ENCODE results near the gene PROC. TPM values are rescaled to one million over a fixed set of nuclear protein-coding genes. Genes with fewer than 3 reads are reported as not detected.
A peak's percentile ranks its signal among the peaks of the same experiment; 100 is the strongest.

Gene PROC
- total and polyA plus RNA-seq, 9 of the 15 experiments (the other 6 are each of a cell fraction or from before 2014, with no cell fraction given): not detected

DNA sequence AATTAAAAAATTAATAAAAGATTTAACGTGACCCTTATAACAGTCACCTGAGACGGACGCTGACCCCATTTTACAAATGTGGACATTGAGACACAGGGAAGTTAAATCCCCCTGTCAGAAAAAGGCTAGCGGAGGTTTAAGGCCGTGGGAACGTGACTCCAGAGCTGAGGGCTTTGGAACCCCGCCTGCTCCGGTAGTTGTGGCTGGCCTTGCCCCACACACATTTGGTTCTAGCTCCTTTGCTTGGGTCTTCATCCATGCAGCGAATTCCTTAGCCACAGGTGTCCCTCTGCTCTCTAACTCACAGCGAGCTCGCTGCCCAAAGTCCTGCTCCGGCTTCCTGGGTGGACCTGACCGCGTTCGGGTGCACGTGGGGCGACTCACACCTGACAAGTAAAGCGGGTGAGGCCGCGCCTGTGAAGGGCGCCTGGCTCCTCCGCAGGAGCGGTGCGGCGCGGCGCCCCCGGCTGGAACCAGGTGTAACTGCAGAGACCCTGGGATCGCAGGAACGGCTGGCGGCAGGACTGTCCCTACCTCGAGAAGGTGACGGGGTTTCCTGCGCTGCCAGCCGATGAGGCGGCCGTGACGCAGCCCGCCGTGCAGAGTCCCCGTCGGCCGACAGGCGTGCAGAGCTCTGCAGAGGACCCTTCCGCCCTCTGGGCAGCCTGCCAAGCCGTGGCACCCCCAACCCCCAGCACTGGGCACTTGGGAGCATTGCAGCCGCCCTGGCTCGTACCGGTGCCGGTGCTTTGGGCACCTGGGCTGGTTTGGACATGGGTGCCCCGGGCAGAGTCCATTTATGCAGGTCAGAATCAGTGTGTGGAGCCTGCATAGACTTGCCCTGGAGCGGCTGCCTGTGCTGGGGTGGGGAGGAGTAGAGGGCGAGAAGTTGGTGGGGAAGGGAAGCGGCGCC is 2.4 kb upstream of the PROC start (continued):
- TF ChIP-seq PTTG1 (tag; IDR thresholded peaks at IDR 0.05; ENCODE audit: low read depth): no peak
- no peak for TF ChIP-seq SIX5 (IDR thresholded peaks at IDR 0.05; ENCODE audit: borderline replicate concordance in 1 of 2, insufficient read depth in 1 of 2, low read depth in 1 of 2, low read length in 2 of 2)
- no peak for TF ChIP-seq ZNF133 (CRISPR knock-in tag; IDR thresholded peaks at IDR 0.05)
- no peak for TF ChIP-seq BMI1 (IDR thresholded peaks at IDR 0.05; ENCODE audit: low read length)
- no peak for TF ChIP-seq NFRKB (IDR thresholded peaks at IDR 0.05; ENCODE audit: low read depth)
- TF ChIP-seq CBFA2T3 (IDR thresholded peaks at IDR 0.05): no peak
- peak in 1 of 2 experiments; percentile 47; a peak in 1 of 3 replicates for TF ChIP-seq CBX3 (IDR thresholded peaks at IDR 0.05; ENCODE audit: borderline replicate concordance in 1 of 2, low read length in 2 of 2)
- TF ChIP-seq MTA3 (IDR thresholded peaks at IDR 0.05; ENCODE audit: borderline replicate concordance): no peak
- TF ChIP-seq KAT7 (CRISPR knock-in tag; IDR thresholded peaks at IDR 0.05; ENCODE audit: borderline replicate concordance): no peak
- TF ChIP-seq NELFE (IDR thresholded peaks at IDR 0.05; ENCODE audit: insufficient read depth, insufficient read length): no peak
- TF ChIP-seq, protein P1, sequence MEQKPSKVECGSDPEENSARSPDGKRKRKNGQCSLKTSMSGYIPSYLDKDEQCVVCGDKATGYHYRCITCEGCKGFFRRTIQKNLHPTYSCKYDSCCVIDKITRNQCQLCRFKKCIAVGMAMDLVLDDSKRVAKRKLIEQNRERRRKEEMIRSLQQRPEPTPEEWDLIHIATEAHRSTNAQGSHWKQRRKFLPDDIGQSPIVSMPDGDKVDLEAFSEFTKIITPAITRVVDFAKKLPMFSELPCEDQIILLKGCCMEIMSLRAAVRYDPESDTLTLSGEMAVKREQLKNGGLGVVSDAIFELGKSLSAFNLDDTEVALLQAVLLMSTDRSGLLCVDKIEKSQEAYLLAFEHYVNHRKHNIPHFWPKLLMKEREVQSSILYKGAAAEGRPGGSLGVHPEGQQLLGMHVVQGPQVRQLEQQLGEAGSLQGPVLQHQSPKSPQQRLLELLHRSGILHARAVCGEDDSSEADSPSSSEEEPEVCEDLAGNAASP (IDR thresholded peaks at IDR 0.05): no peak
- TF ChIP-seq, protein P2, sequence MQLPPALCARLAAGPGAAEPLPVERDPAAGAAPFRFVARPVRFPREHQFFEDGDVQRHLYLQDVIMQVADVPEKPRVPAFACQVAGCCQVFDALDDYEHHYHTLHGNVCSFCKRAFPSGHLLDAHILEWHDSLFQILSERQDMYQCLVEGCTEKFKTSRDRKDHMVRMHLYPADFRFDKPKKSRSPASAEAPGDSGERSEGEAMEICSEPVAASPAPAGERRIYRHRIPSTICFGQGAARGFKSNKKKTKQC (CRISPR knock-in tag; IDR thresholded peaks at IDR 0.05): no peak
- TF ChIP-seq, protein P3, sequence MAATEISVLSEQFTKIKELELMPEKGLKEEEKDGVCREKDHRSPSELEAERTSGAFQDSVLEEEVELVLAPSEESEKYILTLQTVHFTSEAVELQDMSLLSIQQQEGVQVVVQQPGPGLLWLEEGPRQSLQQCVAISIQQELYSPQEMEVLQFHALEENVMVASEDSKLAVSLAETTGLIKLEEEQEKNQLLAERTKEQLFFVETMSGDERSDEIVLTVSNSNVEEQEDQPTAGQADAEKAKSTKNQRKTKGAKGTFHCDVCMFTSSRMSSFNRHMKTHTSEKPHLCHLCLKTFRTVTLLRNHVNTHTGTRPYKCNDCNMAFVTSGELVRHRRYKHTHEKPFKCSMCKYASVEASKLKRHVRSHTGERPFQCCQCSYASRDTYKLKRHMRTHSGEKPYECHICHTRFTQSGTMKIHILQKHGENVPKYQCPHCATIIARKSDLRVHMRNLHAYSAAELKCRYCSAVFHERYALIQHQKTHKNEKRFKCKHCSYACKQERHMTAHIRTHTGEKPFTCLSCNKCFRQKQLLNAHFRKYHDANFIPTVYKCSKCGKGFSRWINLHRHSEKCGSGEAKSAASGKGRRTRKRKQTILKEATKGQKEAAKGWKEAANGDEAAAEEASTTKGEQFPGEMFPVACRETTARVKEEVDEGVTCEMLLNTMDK (IDR thresholded peaks at IDR 0.05; ENCODE audit: borderline replicate concordance, insufficient read depth, low read depth, low read length, poor library complexity, severe bottlenecking): no peak
- no peak for TF ChIP-seq ZNF197 (CRISPR knock-in tag; IDR thresholded peaks at IDR 0.05; ENCODE audit: low read depth)
- peak; percentile 38; the same call in 1 of the 2 replicates for TF ChIP-seq POLR2G (IDR thresholded peaks at IDR 0.05; ENCODE audit: low read depth, low read length)
- TF ChIP-seq ZC3H8 (IDR thresholded peaks at IDR 0.05): no peak
- TF ChIP-seq, protein P4, sequence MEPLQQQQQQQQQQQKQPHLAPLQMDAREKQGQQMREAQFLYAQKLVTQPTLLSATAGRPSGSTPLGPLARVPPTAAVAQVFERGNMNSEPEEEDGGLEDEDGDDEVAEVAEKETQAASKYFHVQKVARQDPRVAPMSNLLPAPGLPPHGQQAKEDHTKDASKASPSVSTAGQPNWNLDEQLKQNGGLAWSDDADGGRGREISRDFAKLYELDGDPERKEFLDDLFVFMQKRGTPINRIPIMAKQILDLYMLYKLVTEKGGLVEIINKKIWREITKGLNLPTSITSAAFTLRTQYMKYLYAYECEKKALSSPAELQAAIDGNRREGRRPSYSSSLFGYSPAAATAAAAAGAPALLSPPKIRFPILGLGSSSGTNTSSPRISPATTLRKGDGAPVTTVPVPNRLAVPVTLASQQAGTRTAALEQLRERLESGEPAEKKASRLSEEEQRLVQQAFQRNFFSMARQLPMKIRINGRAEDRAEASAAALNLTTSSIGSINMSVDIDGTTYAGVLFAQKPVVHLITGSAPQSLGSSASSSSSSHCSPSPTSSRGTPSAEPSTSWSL (CRISPR knock-in tag; IDR thresholded peaks at IDR 0.05; ENCODE audit: borderline replicate concordance): no peak
- TF ChIP-seq SRSF9 (IDR thresholded peaks at IDR 0.05; ENCODE audit: borderline replicate concordance, low read depth, low read length): no peak
- no peak for TF ChIP-seq POLR2B (IDR thresholded peaks at IDR 0.05; ENCODE audit: low read depth, partially characterized antibody)
- no peak for TF ChIP-seq SNIP1 (IDR thresholded peaks at IDR 0.05; ENCODE audit: low read depth)
- no peak for TF ChIP-seq DPF2 (IDR thresholded peaks at IDR 0.05)
- TF ChIP-seq ZNF354B (CRISPR knock-in tag; IDR thresholded peaks at IDR 0.05): no peak
- no peak for TF ChIP-seq NONO (IDR thresholded peaks at IDR 0.05; ENCODE audit: low read depth in 2 of 2, low read length in 1 of 2)
- no peak for TF ChIP-seq ZNF551 (CRISPR knock-in tag; IDR thresholded peaks at IDR 0.05)
